Smooth muscle cell (in vitro differentiated cells): ENCODE data around the gene RSPH9. TPM values are rescaled to one million over a fixed set of nuclear protein-coding genes. Genes with fewer than 3 reads are reported as not detected.

ENCODE experiments used
- DNase-seq: peaks from one replicate; lab custom pipeline; 2025; ENCODE audit not compliant: unreplicated experiment; lab: John Stamatoyannopoulos, UW
- H2AFZ ChIP-seq: fragments of 200-600 bp; sonication (generic); 2 replicates; pipeline ENCODE4 v1.6.0; 2016; ENCODE audit warnings: antibody characterized with exemption, low read depth, mild to moderate bottlenecking
- H3F3A ChIP-seq: fragments of 200-600 bp; sonication (generic); 2 replicates; pipeline ENCODE4 v1.6.0; 2017; ENCODE audit warnings: antibody characterized with exemption, low read depth
- H3K27ac ChIP-seq: fragments of 200-600 bp; sonication (generic); 2 replicates; pipeline ENCODE4 v1.5.1; 2016; ENCODE audit warnings: low read depth, mild to moderate bottlenecking
- H3K27me3 ChIP-seq: fragments of 200-600 bp; sonication (generic); 2 replicates; pipeline ENCODE4 v1.6.1; 2016; ENCODE audit warnings: low read depth, mild to moderate bottlenecking
- H3K36me3 ChIP-seq: fragments of 200-600 bp; sonication (generic); 2 replicates; pipeline ENCODE4 v1.5.1; 2016; ENCODE audit warnings: low read depth
- H3K4me1 ChIP-seq: fragments of 200-600 bp; sonication (generic); 2 replicates; pipeline ENCODE4 v1.5.1; 2016; ENCODE audit warnings: low read depth
- H3K4me2 ChIP-seq: fragments of 200-600 bp; sonication (generic); 2 replicates; pipeline ENCODE4 v1.6.0; 2016; ENCODE audit warnings: mild to moderate bottlenecking
- H3K4me3 ChIP-seq: fragments of 200-600 bp; sonication (generic); 2 replicates; pipeline ENCODE4 v1.5.1; 2016; ENCODE audit warnings: mild to moderate bottlenecking
- H3K79me2 ChIP-seq: fragments of 200-600 bp; sonication (generic); 2 replicates; pipeline ENCODE4 v1.6.0; 2016; ENCODE audit warnings: low read depth, mild to moderate bottlenecking
- H3K9ac ChIP-seq: fragments of 200-600 bp; sonication (generic); 2 replicates; pipeline ENCODE4 v1.6.0; 2016; ENCODE audit warnings: low read depth
- H3K9me3 ChIP-seq: fragments of 200-600 bp; sonication (generic); replicated peaks from 2 replicates; pipeline ENCODE4 v1.5.1; 2016; ENCODE audit warnings: low read depth
- H4K20me1 ChIP-seq: fragments of 200-600 bp; sonication (generic); 2 replicates; pipeline ENCODE4 v1.6.0; 2016; ENCODE audit warnings: low read depth
- WGBS: methylation state at CpG from one replicate; pipeline ENCODE4 v1.1.7; 2016; ENCODE audit warnings: low lambda C conversion rate; 5-methylcytosine and 5-hydroxymethylcytosine counted together
- polyA plus RNA-seq: library from polyadenylated mRNA; unstranded; fragments of >200 nt; fragmentation: Nextera tagmentation; extraction: Ambion mirVana; gene quantifications from 2 replicates; pipeline ENCODE4 v1.2.1, GENCODE V29; 2016
- total RNA-seq: library from RNA; depleted of rRNA; stranded (reverse); fragments of >200 nt; gene quantifications from 2 replicates; pipeline ENCODE4 v1.2.3, GENCODE V29; 2014
- TF ChIP-seq, protein P1 (sequence below): fragments of 200-600 bp; sonication (generic); IDR thresholded peaks from 2 replicates; pipeline ENCODE4 v1.5.1; 2017; ENCODE audit warnings: borderline replicate concordance, mild to moderate bottlenecking, antibody characterized with exemption; ENCODE audit not compliant: insufficient read depth, poor library complexity, severe bottlenecking

RSPH9 gene
- total and polyA plus RNA-seq, 2 experiments from 2014 or later = 1.9 to 2.5 TPM

DNA sequence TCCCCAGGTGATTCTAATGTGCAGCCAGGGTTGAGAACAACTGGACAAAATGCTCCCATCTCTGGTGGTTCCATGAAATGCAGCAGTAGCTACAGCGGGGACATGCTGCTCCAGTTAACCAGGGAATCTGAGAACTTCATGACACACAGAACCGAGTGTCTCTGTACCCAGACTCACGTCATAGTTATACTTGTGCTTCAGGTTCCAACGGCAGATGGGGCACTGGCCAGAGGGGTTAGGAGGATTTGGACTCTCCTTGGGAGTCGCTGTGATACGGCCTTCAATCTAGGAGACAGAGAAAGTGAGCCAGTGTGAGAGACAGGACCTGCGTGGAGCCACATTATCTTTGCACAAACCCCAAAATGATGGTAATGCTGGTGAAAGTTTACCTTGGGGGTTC is 33.5 kb downstream of the RSPH9 start:
- 96% methylated on average over 7 of the region's 7 CpGs for WGBS
- Histone ChIP-seq H3K4me3 (no peak overlapping the region), H3K4me1 (no peaks in the 10 kb centered on the region), H2AFZ (no peak overlapping the region), H3K9ac (no peak overlapping the region), H4K20me1 (peaks cover 49% of the 10 kb centered on the region), H3K27me3 (no peaks in the 10 kb centered on the region), H3K79me2 (peaks cover 21% of the 10 kb centered on the region), H3F3A (no peaks in the 10 kb centered on the region), H3K27ac (no peak overlapping the region), H3K36me3 (peaks cover 10% of the 10 kb centered on the region), H3K9me3 (no peaks in the 10 kb centered on the region), H3K4me2 (no peak overlapping the region)
- TF ChIP-seq, protein P1, sequence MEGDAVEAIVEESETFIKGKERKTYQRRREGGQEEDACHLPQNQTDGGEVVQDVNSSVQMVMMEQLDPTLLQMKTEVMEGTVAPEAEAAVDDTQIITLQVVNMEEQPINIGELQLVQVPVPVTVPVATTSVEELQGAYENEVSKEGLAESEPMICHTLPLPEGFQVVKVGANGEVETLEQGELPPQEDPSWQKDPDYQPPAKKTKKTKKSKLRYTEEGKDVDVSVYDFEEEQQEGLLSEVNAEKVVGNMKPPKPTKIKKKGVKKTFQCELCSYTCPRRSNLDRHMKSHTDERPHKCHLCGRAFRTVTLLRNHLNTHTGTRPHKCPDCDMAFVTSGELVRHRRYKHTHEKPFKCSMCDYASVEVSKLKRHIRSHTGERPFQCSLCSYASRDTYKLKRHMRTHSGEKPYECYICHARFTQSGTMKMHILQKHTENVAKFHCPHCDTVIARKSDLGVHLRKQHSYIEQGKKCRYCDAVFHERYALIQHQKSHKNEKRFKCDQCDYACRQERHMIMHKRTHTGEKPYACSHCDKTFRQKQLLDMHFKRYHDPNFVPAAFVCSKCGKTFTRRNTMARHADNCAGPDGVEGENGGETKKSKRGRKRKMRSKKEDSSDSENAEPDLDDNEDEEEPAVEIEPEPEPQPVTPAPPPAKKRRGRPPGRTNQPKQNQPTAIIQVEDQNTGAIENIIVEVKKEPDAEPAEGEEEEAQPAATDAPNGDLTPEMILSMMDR = no peak
- DNase-seq = no peak

DNA sequence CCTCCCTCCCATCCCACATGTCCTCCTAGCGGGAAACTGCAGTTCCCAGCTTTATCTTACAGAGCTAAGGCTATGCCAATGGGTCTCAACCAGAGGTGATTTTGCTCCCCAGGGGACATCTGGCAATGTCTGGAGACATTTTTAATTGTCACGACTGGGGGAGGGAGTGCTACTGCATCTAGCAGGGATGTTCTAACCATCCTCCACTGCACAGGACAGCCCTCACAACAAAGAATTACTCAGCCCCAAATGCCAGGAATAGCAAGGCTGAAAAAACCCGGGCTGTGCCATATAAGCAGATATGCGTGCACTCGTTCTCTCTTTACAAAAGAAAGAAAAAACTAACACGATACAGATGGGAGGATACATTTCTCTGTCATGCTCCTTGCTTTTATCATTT is 34.2 kb downstream of the RSPH9 start:
- Histone ChIP-seq H4K20me1 (peaks cover 56% of the 10 kb centered on the region), H3K4me3 (no peak overlapping the region), H3K4me2 (no peak overlapping the region), H3K79me2 (peaks cover 28% of the 10 kb centered on the region), H3K4me1 (no peaks in the 10 kb centered on the region), H3K27ac (no peak overlapping the region), H3K36me3 (peaks cover 10% of the 10 kb centered on the region), H2AFZ (no peak overlapping the region), H3K9ac (no peak overlapping the region), H3K9me3 (no peaks in the 10 kb centered on the region), H3F3A (no peaks in the 10 kb centered on the region), H3K27me3 (no peaks in the 10 kb centered on the region)
- 72% methylated on average over 6 of the region's 6 CpGs for WGBS
- DNase-seq = no peak
- TF ChIP-seq, protein P1 = no peak

DNA sequence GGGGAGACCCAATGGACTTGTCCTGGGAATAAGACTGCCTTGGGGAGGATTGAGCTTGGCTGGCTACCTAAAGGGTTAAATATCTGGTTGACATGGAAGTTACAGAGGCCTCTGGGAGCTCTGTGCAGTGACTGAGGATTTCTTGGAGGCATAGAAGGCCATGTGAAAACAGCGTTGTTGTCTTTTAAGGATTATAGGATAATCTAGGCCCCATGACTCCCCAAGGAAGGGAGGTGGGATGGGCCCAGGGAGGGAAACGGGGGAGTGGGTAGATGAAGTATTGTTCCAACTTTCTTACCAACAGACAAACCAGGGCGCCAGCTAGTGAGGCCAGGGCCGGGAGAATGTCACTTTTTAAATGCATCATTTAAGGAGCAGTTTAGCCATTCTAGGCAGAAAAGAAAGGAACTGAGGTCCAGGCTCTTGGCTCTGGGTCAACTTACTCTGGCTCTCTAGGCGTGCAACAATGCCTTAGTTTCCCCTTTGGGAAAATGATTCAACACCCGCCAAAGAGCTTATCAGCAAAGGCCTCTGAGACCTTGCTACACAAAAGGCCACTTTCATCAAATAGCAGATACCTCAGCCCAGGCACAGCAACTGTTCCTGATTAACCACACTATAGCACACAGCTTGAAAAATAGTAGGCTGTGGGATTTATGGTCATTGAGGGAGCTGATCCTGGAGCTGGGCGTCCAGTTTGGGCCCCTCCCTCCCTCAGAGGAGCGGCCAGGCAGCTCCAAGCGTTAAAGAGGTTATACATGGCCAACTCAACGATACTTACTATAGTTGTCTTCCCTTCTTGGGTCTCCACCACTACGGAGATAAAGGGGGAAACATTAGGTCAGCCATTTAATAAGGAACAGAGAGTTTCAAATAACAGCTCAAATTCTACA is 35.7 kb downstream of the RSPH9 start:
- Histone ChIP-seq H3K27me3 (no peaks in the 10 kb centered on the region), H3K36me3 (peaks cover 10% of the 10 kb centered on the region), H3K9ac (no peak overlapping the region), H4K20me1 (peaks cover 68% of the 10 kb centered on the region), H3K27ac (no peak overlapping the region), H3K79me2 (peaks cover 41% of the 10 kb centered on the region), H3K4me1 (no peaks in the 10 kb centered on the region), H2AFZ (no peak overlapping the region), H3K9me3 (no peaks in the 10 kb centered on the region), H3K4me3 (no peak overlapping the region), H3F3A (no peaks in the 10 kb centered on the region), H3K4me2 (no peak overlapping the region)
- 66% methylated on average over 11 of the region's 11 CpGs for WGBS
- DNase-seq = no peak
- TF ChIP-seq, protein P1 = no peak
